GM18526 (cell line): Measurements from ENCODE around the gene OSBPL5.

Experiments
- POLR2A ChIP-seq: IDR thresholded peaks from 3 replicates; pipeline ENCODE4 v1.6.1; 2011; ENCODE audit not compliant: insufficient read length; ENCODE audit errors: extremely low read depth

Gene OSBPL5

DNA sequence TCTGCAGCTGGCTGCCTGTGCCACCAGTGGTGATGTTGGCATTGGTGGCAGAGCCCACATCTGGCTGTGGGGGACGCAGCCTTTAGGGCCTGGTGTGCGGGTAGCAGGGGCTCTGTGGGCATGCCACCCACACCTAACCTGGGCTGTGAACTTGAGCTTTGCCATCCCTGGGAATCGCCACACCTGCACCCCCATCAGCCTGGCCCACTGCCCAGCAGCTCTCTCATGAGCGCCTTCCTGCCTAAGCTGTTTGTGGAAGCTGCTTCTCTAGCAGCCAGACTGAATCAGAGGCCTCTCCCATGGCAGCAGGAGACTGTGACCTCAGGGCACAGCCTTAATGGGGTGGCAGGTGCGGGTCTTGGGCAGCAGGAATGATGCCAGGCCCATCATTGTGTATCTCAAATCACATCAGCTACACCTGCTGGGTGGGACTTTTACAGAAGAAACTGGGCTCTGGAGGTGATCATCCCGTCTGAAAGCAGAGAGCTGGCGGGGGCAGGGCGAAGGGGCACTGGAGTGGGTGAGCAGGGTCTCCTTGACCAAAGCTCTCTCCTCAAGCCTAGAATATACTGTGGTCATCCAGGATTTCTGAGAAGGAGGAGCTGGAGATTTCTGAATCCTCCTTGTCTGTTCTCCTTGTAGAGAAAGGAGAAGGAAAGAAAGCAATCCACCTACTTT is 90.1 kb downstream of the OSBPL5 start:
- no peak for TF ChIP-seq POLR2A

DNA sequence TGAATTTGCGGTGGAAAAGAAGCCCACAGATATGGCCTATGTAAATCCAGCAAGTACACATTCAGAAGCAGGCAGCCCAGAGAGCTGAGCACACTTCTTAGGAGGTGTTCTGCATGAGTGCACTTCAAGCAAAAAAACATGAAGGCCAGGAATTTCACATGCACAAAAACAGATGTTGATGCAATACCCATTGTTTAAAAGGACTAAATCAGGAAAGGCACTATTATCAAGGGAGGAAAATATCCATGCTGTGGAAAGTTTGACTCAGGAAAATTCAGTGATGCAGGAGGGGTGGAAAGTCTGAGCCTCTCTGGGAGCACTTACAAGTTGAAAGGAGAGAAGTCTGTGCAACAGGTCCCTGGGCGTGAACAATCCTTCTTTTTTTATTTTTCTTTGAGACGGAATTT is 92.1 kb downstream of the OSBPL5 start:
- no peak for TF ChIP-seq POLR2A

DNA sequence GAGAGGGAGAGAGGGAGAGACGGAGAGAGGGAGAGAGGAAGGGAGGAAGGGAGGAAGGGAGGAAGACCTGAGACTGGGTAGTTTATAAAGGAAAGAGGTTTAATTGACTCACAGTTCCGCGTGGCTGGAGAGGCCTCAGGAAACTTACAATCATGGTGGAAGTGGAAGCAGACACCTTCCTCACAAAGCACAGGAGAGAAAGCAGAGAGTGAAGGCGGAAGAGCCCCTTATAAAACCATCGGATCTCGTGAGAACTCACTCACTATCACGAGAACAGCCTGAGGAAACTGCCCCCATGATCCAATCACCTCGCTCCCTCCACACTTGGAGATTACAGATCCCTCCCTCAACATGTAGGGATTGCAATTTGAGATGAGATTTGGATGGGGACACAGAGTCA is 95.7 kb downstream of the OSBPL5 start:
- no peak for TF ChIP-seq POLR2A

DNA sequence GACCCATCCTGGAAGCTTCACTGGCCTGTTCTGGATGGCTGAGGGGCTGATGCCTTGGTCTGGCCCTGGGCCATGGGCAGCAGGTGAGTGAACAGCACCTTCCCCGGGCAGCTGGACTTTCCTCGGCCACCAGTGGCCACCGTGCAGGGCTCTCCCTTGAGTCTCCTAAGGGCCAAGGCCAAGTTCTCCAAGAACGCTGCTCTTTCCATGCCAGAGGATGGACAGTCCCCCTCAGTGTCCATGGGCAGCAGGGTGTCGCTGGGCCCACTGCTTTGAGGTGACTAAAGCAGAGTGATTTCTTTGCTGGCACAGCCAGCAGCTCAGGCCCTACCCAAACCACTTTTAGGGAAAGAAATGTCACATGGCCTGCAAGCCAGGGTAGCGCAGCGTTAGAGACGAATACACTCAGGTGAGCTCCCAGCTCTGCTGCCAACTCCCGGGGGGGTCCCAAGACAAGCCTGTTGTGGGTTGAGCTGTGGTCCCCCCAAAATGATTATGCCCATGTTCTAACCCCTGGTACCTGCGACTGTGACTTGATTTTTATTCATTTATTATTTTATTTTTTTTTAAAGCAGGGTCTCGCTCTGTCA is 104.6 kb downstream of the OSBPL5 start:
- TF ChIP-seq POLR2A = no peak

DNA sequence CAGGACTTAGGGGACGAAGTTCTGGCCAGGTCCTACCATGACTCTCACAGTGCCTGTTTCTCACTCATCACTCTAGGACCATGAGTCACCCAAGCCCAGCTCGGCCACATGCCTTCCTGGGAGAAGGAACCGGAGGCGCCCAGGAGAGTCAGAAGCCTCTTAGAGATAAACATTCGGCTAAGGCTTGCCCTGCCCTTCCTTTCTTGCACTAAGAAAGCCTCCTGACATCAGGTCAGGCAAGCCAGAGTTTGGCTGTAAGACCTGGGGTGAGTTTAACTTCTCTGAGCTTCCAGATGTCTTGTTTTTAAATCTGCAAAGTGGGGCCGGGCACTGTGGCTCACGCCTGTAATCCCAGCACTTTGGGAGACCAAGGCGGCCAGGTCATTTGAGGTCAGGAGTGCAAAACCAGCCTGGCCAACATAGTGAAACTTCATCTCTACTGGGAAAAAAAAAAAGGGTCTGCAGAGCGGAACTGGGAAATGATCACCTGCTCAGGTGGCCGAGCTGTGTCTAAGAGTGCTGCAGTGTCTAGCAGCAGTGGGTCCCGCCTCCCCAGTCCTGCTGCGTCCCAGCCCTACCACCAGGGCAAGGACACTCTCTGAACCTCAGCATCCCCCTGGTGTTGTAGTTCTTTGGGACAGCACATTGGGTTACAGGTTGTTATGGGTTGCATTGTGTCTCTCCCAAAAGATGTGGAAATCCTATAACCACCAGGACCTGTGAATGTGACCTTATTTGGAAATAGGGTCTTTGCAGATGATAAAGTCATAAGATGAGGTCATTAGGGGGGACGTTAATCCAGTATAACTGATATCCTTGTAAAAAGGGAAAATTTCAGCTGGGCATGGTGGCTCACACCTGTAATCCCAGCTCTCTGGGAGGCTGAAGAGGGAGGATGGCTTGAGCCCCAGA is 106.1 kb downstream of the OSBPL5 start:
- no peak for TF ChIP-seq POLR2A

DNA sequence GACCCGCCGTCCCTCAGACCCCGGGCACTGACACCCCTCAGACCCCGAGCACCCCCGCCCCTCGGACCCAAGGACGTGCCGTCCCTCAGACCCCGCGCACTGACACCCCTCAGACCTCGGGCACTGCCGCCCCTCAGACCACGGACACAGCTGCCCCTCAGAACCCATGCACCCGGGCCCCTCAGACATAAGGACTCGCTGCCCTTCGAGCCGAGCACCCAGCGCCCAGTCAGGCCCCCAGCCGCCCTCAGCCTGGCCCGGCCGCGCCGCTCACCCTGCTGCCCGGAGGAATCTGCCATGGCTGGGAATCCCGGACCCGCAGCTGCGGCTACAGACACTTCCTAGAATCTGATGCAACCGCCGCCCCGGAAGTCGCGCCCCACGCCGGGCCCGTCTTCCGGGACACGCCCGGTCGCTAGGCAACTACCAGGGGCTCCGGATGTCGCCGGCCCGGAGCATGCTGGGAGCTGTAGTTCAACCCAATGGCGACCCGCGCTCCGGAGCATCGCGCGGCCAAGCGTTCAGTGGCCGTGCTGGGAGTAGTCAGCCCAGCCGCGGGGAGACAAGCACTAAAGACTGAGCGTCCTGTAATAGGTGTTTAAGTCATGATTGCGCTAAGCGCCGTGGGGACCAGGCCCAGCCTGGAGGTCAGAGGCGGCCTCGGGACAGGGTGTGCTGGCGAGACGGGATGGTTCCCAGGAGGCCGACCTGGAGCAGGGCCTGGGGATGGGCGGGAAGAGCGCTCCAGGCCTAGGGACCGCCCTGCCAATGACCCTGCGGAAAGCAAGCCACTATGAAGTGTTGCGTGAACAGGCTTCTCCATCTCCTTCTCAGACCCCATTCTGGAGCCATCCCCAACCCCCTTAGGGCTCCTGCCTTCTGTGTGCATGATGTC is 107.8 kb downstream of the OSBPL5 start, which contains the start of gene CARS1:
Gene CARS1 (minus strand): TSS at position 355 of the 895 bp plus-strand sequence. CDS start 56 bp downstream, at position 299.
- TF ChIP-seq POLR2A = peak; percentile 77

DNA sequence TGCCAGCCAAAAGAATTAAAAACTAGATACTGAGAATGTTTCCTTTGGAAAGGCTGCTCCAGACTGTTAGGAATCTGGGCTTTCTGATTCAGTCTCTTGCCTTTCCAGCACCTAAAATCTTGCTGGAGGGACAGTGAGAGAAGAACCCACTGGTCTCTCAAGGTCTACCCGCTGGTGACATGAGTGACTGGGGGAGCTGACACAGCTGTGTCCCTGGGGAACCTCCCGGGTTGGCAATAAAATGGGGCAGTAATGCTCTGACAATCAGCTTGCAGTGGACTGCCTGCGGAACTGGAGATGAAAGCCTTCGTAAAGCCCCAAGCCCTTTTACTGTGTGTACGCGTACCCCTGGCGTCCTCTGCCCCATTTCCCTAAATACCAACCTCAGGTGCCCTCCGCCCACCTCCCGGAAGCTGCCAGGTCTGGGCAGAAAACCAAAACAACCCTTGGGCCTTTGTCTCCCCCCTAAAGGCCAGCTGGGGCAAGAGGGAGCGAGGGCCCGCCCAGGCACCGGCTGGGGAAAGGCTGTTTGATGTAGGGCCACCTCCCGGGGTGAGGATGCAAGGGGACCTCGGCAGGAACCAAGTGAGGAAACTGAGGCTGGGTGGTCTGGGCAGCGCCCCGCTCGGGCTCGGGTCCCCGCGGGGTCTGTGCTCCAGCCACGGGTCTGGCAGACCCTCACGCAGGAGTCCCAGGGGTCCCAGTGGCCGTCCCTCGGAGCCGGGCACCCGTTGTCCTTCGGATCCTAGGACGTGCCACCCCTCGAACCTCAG is 108.6 kb downstream of the OSBPL5 start:
- no peak for TF ChIP-seq POLR2A

DNA sequence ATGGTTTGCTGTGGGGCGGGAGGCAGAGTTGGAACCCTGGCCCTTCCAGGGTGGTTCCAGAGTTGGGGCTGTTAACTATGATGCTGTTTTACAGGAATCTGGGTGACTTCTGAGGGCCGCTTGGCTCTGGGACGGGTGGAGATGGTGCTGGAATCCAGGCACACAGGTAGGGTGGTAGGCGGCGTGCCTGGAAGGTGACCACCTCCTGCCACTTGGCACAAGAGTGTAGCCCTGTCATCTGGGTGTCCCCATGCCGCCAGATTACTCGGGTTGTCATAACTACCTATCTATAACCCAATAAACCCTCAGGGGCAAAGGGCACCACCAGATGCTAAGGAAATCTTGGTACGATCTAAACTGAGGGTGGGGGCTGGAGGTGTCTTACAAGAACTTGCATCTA is 109.2 kb downstream of the OSBPL5 start:
- TF ChIP-seq POLR2A = no peak

DNA sequence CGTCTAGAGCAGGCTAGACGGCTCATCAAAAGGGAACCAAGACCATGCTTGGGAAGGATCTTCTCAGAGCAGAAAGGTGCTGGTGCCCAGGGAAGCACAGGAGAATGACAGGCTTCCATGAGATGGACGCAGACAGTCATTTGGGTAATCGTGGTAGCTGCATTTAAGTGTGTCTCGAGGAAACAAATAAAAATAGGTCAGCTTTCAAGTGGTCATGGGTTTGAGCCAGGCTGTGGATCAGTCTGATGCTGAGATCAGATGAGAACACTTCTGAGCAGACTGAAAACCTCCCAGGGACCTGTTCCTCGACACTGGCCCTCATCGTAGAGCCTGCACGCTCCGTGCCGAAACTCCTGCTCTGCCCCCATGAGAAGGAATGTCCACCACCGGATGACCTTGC is 112.5 kb downstream of the OSBPL5 start:
- TF ChIP-seq POLR2A = no peak

DNA sequence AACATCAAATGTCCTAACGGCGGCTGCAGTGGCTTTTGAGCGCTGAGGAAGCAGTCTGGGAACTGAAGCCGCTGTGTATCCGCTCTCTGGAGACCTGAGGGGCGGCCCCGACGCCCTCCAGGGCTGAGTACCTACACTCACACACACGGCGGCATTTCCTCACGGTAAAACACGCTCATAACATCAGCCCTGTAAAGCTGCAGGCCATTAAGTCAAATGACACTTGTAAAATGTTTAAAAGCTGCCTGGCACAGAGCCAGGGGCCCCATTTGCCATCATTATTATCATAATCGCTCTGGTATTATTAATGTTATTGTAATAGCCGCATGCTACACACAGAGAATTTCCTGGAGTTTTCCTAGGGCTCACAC is 113.0 kb downstream of the OSBPL5 start:
- no peak for TF ChIP-seq POLR2A

DNA sequence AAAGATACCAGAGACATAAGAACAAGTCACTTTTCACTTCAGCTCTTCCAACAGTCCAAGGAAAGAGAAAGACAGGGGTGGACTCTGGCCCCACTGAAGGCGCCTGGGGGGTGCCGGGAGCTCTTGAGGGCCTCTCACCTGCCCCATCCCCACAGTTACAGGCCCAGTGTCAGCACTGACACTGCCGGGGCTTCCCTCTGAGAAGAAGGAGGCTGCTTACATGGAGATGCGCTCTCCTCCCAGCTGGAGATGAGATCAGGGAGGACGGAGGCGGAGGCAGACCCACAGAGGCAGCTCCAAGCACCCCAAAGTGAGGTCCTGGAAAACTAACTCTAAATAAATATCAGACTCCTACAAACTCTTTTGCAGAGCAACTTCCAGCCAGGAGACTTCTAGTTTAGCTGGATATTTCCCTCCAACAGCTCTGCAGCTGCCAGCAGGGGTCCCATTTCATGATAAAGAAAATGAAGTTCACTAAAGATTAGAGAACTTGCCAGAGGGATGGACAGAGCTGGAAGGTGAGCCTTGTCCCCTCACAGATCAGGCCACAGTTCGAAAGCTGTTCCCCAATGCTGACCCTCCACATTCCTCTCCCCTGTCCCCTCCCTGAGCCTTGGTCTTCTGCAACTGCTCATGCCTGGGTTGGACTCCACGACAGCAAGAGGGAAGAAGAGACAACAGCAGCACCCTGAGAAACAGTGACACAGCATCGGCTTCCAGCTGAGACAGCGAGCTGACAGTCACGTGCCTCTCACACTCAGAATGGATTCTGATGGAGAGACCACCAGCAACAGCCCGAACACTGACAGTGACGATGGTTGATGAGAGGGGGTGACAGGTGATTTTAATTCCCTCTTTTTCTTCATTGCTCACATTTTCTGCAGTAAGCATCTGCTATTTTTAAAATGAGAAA is 113.7 kb downstream of the OSBPL5 start:
- no peak for TF ChIP-seq POLR2A

DNA sequence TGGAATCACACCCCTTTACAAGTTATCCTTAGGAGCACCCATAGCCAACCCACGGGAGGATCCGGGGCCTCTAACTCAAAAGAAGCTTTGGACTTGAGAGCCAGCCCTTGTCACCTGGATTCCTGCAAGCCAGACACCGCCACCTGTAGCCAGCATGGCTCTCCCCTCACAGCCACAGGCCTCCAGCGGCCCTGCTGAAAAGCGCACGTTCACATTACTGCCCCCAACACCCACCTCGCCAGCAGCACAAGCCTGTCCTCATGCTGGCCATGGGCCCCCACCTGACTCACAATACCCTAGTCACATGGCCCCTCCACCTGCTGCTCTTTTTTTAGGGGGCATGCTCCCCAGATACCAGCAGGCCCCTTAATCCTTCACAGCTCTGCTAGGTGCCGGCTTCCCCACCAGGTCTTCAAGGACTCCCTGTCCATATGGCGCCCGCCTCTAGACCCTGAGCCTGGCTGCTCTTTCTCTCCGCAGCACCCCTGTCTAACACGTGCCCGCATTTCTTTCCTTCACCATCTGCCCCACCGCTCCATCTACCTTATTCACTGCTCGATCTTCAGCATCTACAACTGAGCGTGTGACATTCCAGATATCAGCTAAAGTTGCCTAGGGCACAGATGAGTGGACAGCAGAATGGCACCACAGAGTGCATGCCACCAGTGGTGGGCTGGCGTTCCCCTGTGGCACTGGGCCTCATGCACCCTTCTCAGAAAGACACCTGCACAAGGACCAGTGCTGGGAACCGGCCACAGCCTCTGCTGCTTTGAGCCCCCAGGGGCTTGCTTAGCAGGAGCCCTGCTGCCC is 114.5 kb downstream of the OSBPL5 start:
- TF ChIP-seq POLR2A = no peak
